Measurements from ENCODE around the gene MCC.

MCC gene

DNA sequence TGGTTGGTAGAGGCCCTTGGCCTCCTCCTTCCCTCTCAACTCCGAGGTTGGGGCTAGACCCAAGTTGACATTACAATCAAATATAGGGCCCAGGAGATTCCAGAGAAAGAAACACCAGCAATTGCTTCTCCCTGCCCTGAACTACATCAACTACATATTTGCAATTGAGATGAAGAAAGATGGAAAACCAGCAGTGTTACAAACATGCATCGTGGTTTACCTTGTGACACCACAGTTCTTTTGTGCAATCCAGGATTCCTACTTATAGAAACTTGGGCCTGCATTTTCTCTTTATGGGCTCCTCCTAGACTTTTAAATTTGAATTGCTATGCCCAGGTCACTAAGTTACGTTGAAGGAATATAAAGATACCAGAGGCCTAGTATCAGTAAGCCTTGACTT, 384.9 kb downstream of the MCC start:
- TF ChIP-seq SNAI2 (CRISPR knock-in tag; IDR thresholded peaks at IDR 0.05) (no peak), ZFP30 (CRISPR knock-in tag; IDR thresholded peaks at IDR 0.05) (no peak), ZFP3 (CRISPR knock-in tag; IDR thresholded peaks at IDR 0.05) (no peak), TCF4 (CRISPR knock-in tag; IDR thresholded peaks at IDR 0.05; ENCODE audit: borderline replicate concordance) (no peak), ESRRG (CRISPR knock-in tag; IDR thresholded peaks at IDR 0.05) (no peak), ISL1 (CRISPR knock-in tag; IDR thresholded peaks at IDR 0.05) (no peak), BACH2 (CRISPR knock-in tag; IDR thresholded peaks at IDR 0.05; ENCODE audit: borderline replicate concordance) (no peak), CSDC2 (CRISPR knock-in tag; IDR thresholded peaks at IDR 0.05) (no peak)
- TF ChIP-seq, protein P1, sequence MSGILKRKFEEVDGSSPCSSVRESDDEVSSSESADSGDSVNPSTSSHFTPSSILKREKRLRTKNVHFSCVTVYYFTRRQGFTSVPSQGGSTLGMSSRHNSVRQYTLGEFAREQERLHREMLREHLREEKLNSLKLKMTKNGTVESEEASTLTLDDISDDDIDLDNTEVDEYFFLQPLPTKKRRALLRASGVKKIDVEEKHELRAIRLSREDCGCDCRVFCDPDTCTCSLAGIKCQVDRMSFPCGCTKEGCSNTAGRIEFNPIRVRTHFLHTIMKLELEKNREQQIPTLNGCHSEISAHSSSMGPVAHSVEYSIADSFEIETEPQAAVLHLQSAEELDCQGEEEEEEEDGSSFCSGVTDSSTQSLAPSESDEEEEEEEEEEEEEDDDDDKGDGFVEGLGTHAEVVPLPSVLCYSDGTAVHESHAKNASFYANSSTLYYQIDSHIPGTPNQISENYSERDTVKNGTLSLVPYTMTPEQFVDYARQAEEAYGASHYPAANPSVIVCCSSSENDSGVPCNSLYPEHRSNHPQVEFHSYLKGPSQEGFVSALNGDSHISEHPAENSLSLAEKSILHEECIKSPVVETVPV (CRISPR knock-in tag; IDR thresholded peaks at IDR 0.05) = no peak
- TF ChIP-seq, protein P2, sequence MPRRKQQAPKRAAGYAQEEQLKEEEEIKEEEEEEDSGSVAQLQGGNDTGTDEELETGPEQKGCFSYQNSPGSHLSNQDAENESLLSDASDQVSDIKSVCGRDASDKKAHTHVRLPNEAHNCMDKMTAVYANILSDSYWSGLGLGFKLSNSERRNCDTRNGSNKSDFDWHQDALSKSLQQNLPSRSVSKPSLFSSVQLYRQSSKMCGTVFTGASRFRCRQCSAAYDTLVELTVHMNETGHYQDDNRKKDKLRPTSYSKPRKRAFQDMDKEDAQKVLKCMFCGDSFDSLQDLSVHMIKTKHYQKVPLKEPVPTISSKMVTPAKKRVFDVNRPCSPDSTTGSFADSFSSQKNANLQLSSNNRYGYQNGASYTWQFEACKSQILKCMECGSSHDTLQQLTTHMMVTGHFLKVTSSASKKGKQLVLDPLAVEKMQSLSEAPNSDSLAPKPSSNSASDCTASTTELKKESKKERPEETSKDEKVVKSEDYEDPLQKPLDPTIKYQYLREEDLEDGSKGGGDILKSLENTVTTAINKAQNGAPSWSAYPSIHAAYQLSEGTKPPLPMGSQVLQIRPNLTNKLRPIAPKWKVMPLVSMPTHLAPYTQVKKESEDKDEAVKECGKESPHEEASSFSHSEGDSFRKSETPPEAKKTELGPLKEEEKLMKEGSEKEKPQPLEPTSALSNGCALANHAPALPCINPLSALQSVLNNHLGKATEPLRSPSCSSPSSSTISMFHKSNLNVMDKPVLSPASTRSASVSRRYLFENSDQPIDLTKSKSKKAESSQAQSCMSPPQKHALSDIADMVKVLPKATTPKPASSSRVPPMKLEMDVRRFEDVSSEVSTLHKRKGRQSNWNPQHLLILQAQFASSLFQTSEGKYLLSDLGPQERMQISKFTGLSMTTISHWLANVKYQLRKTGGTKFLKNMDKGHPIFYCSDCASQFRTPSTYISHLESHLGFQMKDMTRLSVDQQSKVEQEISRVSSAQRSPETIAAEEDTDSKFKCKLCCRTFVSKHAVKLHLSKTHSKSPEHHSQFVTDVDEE (CRISPR knock-in tag; IDR thresholded peaks at IDR 0.05) = no peak
- TF ChIP-seq, protein P3, sequence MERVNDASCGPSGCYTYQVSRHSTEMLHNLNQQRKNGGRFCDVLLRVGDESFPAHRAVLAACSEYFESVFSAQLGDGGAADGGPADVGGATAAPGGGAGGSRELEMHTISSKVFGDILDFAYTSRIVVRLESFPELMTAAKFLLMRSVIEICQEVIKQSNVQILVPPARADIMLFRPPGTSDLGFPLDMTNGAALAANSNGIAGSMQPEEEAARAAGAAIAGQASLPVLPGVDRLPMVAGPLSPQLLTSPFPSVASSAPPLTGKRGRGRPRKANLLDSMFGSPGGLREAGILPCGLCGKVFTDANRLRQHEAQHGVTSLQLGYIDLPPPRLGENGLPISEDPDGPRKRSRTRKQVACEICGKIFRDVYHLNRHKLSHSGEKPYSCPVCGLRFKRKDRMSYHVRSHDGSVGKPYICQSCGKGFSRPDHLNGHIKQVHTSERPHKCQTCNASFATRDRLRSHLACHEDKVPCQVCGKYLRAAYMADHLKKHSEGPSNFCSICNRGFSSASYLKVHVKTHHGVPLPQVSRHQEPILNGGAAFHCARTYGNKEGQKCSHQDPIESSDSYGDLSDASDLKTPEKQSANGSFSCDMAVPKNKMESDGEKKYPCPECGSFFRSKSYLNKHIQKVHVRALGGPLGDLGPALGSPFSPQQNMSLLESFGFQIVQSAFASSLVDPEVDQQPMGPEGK (CRISPR knock-in tag; IDR thresholded peaks at IDR 0.05; ENCODE audit: borderline replicate concordance) = no peak
- TF ChIP-seq, protein P4, sequence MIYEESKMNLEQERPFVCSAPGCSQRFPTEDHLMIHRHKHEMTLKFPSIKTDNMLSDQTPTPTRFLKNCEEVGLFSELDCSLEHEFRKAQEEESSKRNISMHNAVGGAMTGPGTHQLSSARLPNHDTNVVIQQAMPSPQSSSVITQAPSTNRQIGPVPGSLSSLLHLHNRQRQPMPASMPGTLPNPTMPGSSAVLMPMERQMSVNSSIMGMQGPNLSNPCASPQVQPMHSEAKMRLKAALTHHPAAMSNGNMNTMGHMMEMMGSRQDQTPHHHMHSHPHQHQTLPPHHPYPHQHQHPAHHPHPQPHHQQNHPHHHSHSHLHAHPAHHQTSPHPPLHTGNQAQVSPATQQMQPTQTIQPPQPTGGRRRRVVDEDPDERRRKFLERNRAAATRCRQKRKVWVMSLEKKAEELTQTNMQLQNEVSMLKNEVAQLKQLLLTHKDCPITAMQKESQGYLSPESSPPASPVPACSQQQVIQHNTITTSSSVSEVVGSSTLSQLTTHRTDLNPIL (CRISPR knock-in tag; IDR thresholded peaks at IDR 0.05; ENCODE audit: low read depth) = no peak
- TF ChIP-seq, protein P5, sequence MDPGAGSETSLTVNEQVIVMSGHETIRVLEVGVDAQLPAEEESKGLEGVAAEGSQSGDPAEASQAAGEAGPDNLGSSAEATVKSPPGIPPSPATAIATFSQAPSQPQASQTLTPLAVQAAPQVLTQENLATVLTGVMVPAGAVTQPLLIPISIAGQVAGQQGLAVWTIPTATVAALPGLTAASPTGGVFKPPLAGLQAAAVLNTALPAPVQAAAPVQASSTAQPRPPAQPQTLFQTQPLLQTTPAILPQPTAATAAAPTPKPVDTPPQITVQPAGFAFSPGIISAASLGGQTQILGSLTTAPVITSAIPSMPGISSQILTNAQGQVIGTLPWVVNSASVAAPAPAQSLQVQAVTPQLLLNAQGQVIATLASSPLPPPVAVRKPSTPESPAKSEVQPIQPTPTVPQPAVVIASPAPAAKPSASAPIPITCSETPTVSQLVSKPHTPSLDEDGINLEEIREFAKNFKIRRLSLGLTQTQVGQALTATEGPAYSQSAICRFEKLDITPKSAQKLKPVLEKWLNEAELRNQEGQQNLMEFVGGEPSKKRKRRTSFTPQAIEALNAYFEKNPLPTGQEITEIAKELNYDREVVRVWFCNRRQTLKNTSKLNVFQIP (CRISPR knock-in tag; IDR thresholded peaks at IDR 0.05; ENCODE audit: borderline replicate concordance, low read depth) = no peak
- ATAC-seq = no peak

DNA sequence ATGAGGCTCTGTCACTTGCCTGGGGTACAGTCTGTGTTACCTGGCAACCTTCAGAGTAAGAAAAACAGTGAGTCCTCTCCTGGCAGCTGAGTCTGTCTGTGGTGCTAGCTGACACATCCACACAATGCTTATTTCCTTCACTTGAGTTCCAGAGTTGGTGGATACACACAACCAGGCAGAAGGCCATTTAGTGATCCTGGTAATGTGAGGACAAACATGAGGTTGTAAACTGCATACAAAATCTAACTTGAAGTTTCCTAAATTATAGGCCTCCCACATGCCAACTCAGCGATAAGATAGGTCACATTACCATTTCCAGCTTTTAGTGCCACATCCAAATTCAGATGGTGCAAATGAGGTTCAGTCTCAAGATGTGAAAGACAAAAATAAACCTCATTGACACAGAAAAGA, 386.1 kb downstream of the MCC start:
- no peak for ATAC-seq
- TF ChIP-seq BACH2 (CRISPR knock-in tag; IDR thresholded peaks at IDR 0.05; ENCODE audit: borderline replicate concordance) = no peak

DNA sequence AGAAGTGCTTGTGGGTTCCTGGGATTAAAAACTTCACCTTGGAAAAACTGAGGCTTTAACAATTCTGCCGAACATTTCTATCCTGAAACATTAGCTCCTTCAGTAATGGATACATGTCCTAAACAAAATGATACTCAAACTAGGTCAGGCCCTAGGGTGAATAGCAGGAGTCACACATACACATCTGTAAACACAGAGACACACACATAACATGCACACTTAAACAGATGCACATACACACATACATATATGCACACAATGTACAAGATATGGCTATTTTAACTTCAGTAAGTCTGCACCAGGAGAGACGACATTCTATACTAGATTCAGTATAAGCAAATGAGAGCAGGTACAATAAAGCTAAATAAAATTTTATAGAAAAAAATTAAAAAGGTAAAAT, 387.3 kb downstream of the MCC start:
- no peak for ATAC-seq
- TF ChIP-seq, protein P3 (CRISPR knock-in tag; IDR thresholded peaks at IDR 0.05; ENCODE audit: borderline replicate concordance) = no peak
- no peak for TF ChIP-seq ZFP30 (CRISPR knock-in tag; IDR thresholded peaks at IDR 0.05)
- TF ChIP-seq, protein P5 (CRISPR knock-in tag; IDR thresholded peaks at IDR 0.05; ENCODE audit: borderline replicate concordance, low read depth) = no peak
- TF ChIP-seq, protein P4 (CRISPR knock-in tag; IDR thresholded peaks at IDR 0.05; ENCODE audit: low read depth) = no peak
- no peak for TF ChIP-seq ZFP3 (CRISPR knock-in tag; IDR thresholded peaks at IDR 0.05)
